SU-DHL-6 (cell line): ENCODE data around the gene ABCA12.
"Not testable (repeated sequence)": the region's sequence is repeated elsewhere in the genome, so short reads cannot be mapped to it uniquely, and the experiment has no call there.

Experiments
- H2AFZ ChIP-seq: fragments of 200-600 bp; sonication (generic); 2 replicates; pipeline ENCODE4 v1.6.1; 2014; ENCODE audit warnings: low read depth, mild to moderate bottlenecking, moderate library complexity, mixed read lengths, antibody characterized with exemption, low read length; ENCODE audit not compliant: severe bottlenecking
- H3F3A ChIP-seq: fragments of 200-600 bp; shearing (Covaris generic); 2 replicates; pipeline ENCODE4 v1.6.0; 2016; ENCODE audit warnings: antibody characterized with exemption, mild to moderate bottlenecking; ENCODE audit not compliant: insufficient read depth
- H3K27ac ChIP-seq: fragments of 200-600 bp; sonication (generic); 2 replicates; pipeline ENCODE4 v1.5.1; 2016; ENCODE audit warnings: low read depth, mild to moderate bottlenecking, low read length, moderate library complexity, mixed read lengths
- H3K27me3 ChIP-seq: fragments of 200-600 bp; sonication (generic), shearing (Covaris generic); 2 replicates; pipeline ENCODE4 v1.6.0; 2014; ENCODE audit warnings: mild to moderate bottlenecking, low read length
- H3K36me3 ChIP-seq: fragments of 200-600 bp; sonication (generic); 2 replicates; pipeline ENCODE4 v1.6.1; 2014; ENCODE audit warnings: mild to moderate bottlenecking, low read length, mixed read lengths
- H3K4me2 ChIP-seq: fragments of 300-600, 200-600 bp; shearing (Covaris generic), sonication (generic); 2 replicates; pipeline ENCODE4 v1.6.0; 2014; ENCODE audit warnings: low read length, low read depth, mild to moderate bottlenecking; ENCODE audit not compliant: poor library complexity, severe bottlenecking
- H3K4me3 ChIP-seq: fragments of 200-600 bp; sonication (generic); 2 replicates; pipeline ENCODE4 v1.5.1; 2014; ENCODE audit warnings: antibody characterized with exemption, low read length, mild to moderate bottlenecking, mixed read lengths; ENCODE audit not compliant: insufficient read depth, poor library complexity, severe bottlenecking
- H3K79me2 ChIP-seq: fragments of 200-600 bp; sonication (generic); 2 replicates; pipeline ENCODE4 v1.6.1; 2014; ENCODE audit warnings: mild to moderate bottlenecking, low read length, moderate library complexity; ENCODE audit not compliant: insufficient read depth
- H3K9ac ChIP-seq: fragments of 200-600 bp; sonication (generic); 2 replicates; pipeline ENCODE4 v1.7.0; 2014; ENCODE audit warnings: mild to moderate bottlenecking, low read length
- H3K9me2 ChIP-seq: fragments of 200-600 bp; sonication (generic); replicated peaks from 2 replicates; pipeline ENCODE4 v1.6.1; 2014; ENCODE audit warnings: low read length; ENCODE audit not compliant: insufficient read depth
- H3K9me3 ChIP-seq: fragments of 200-600 bp; sonication (generic); 2 replicates; pipeline ENCODE4 v1.6.1; 2014; ENCODE audit warnings: low read length, mixed read lengths; ENCODE audit not compliant: insufficient read depth
- H4K20me1 ChIP-seq: fragments of 200-600 bp; sonication (generic); 2 replicates; pipeline ENCODE4 v1.6.1; 2014; ENCODE audit warnings: low read depth, mild to moderate bottlenecking, antibody characterized with exemption, low read length, moderate library complexity, mixed read lengths
- CTCF ChIP-seq: fragments of 200-600 bp; sonication (generic); IDR thresholded peaks from one replicate; pipeline ENCODE4 v1.5.1; 2017; ENCODE audit warnings: antibody characterized with exemption, mild to moderate bottlenecking, low read length, moderate library complexity; ENCODE audit not compliant: insufficient read depth, poor library complexity, severe bottlenecking
- EZH2phosphoT487 ChIP-seq: fragments of 200-600 bp; sonication (generic), shearing (Covaris generic); conservative IDR thresholded peaks from 2 replicates; pipeline ENCODE4 v1.6.1; 2018; ENCODE audit warnings: mild to moderate bottlenecking, antibody characterized with exemption, low read length, moderate library complexity, mixed read lengths

Gene ABCA12

GRCh38 chr2:215171796-215172195 lies 33.4 kb upstream of the ABCA12 start:
- Histone ChIP-seq H3K36me3 (no peaks in the 10 kb centered on the region), H3K27ac (no peak overlapping the region), H3K9ac (no peak overlapping the region), H3K79me2 (no peaks in the 10 kb centered on the region), H3K9me3 (no peaks in the 10 kb centered on the region), H3K27me3 (no peaks in the 10 kb centered on the region), H3K4me3 (no peak overlapping the region), H4K20me1 (no peaks in the 10 kb centered on the region), H3F3A (no peaks in the 10 kb centered on the region), H3K4me2 (no peak overlapping the region), H3K9me2 (no peaks in the 10 kb centered on the region), H2AFZ (no peak overlapping the region)
- no peak for TF ChIP-seq CTCF
- no peak for TF ChIP-seq EZH2phosphoT487

GRCh38 chr2:215171151-215171550 lies 32.7 kb upstream of the ABCA12 start:
- Histone ChIP-seq H3K9me2 (no peaks in the 10 kb centered on the region), H3K36me3 (no peaks in the 10 kb centered on the region), H2AFZ (no peak overlapping the region), H3K79me2 (no peaks in the 10 kb centered on the region), H4K20me1 (no peaks in the 10 kb centered on the region), H3K4me2 (no peak overlapping the region), H3K4me3 (no peak overlapping the region), H3K9ac (no peak overlapping the region), H3K9me3 (no peaks in the 10 kb centered on the region), H3F3A (no peaks in the 10 kb centered on the region), H3K27ac (no peak overlapping the region), H3K27me3 (no peaks in the 10 kb centered on the region)
- no peak for TF ChIP-seq EZH2phosphoT487
- TF ChIP-seq CTCF, result no peak

GRCh38 chr2:215166505-215166904 lies 28.1 kb upstream of the ABCA12 start:
- H3K27me3 ChIP-seq, H3K9ac ChIP-seq, H3K27ac ChIP-seq, H3K79me2 ChIP-seq, H3K4me2 ChIP-seq, H4K20me1 ChIP-seq, H3K4me3 ChIP-seq, H3K9me2 ChIP-seq, H3K36me3 ChIP-seq, H2AFZ ChIP-seq, H3F3A ChIP-seq, H3K9me3 ChIP-seq: not testable (repeated sequence)

GRCh38 chr2:215163319-215163718 lies 24.9 kb upstream of the ABCA12 start:
- not testable (repeated sequence) for H4K20me1 ChIP-seq, H3F3A ChIP-seq, H3K4me2 ChIP-seq, H3K9me3 ChIP-seq, H3K36me3 ChIP-seq, H3K4me3 ChIP-seq, H2AFZ ChIP-seq, H3K9ac ChIP-seq, H3K27ac ChIP-seq, H3K27me3 ChIP-seq, H3K79me2 ChIP-seq, H3K9me2 ChIP-seq
